ENCODE data around the gene VMP1.
"Not testable (repeated sequence)": the region's sequence is repeated elsewhere in the genome, so short reads cannot be mapped to it uniquely, and the experiment has no call there.

VMP1 gene

DNA sequence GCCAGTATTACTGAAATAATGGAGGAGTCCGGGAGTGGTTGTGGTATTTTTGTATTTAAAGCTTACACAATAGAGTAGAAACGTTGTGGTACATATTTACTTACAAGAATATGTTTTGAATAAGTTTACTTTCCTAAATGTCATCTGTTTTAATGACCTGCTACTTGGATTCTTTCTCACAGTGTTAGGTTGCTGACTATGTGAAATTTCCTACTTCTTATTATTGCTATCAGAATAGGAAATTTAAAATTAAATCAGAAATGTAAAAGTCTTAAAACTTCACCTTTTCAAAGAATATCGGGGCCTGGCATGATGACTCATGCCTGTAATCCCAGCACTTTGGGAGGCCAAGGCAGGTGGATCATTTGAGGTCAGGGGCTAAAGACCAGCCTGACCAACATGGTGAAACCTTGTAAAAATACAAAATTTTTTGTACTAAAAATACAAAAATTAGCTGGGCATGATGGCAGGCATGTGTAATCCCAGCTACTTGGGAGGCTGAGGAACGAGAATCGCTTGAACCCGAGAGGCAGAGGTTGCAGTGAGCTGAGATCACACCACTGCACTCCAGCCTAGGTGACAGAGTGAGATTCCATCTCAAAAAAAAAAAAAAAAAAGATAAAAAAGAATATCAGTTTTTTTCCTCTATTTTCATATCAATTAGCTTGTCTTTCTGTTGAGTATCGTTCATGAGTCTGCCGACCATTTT lies 77.8 kb downstream of the VMP1 start:
- DNase-seq (ENCODE audit: low read depth, low spot score): peak; percentile 43
- TF ChIP-seq CTCF (IDR thresholded peaks at IDR 0.05; ENCODE audit: low read depth, low read length): no peak
- no peak overlapping the region for H3K4me3 ChIP-seq (ENCODE audit: low read depth, low read length)
- in situ Hi-C loops (cut with HindIII; ENCODE audit: low sequenced_read_pairs): no loop called here

- in situ Hi-C loops (cut with HindIII; ENCODE audit: low sequenced_read_pairs): no loop called here
- no peak overlapping the region for H3K4me3 ChIP-seq (ENCODE audit: low read depth, low read length)
- no peak for TF ChIP-seq CTCF (IDR thresholded peaks at IDR 0.05; ENCODE audit: low read depth, low read length)
- DNase-seq (ENCODE audit: low read depth, low spot score): no peak
Measured at GRCh38 chr17:59786213-59786535, 78.7 kb downstream of the VMP1 start.

- in situ Hi-C loops (cut with HindIII; ENCODE audit: low sequenced_read_pairs): no loop called here
- DNase-seq (ENCODE audit: low read depth, low spot score): peak; percentile 100
- no peak overlapping the region for H3K4me3 ChIP-seq (ENCODE audit: low read depth, low read length)
- no peak for TF ChIP-seq CTCF (IDR thresholded peaks at IDR 0.05; ENCODE audit: low read depth, low read length)
Measured at GRCh38 chr17:59786536-59787319, 79.3 kb downstream of the VMP1 start.

DNA sequence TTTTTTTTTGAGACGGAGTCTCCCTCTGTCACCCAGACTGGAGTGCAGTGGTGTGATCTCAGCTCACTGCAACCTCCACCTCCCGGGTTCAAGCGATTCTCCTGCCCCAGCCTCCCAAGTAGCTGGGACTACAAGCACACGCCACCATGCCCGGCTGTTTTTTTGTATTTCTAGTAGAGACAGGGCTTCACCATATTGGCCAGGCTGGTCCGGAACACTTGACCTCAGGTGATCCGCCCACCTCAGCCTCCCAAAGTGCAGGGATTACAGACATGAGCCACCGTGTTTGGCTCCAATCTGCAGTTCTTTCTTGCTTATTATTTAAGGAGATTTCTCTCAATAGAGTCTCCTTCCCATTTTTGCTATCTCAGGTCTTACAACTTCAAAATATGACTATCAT lies 82.4 kb downstream of the VMP1 start:
- in situ Hi-C loops (cut with HindIII; ENCODE audit: low sequenced_read_pairs); H3K4me3 ChIP-seq (ENCODE audit: low read depth, low read length); DNase-seq (ENCODE audit: low read depth, low spot score): not testable (repeated sequence)

- DNase-seq (ENCODE audit: low read depth, low spot score); H3K4me3 ChIP-seq (ENCODE audit: low read depth, low read length); in situ Hi-C loops (cut with HindIII; ENCODE audit: low sequenced_read_pairs): not testable (repeated sequence)
Measured at GRCh38 chr17:59790418-59790817, 83.0 kb downstream of the VMP1 start.

GRCh38 chr17:59790910-59791309 lies 83.5 kb downstream of the VMP1 start:
- in situ Hi-C loops (cut with HindIII; ENCODE audit: low sequenced_read_pairs): no loop called here
- no peak overlapping the region for H3K4me3 ChIP-seq (ENCODE audit: low read depth, low read length)
- no peak for DNase-seq (ENCODE audit: low read depth, low spot score)
- TF ChIP-seq CTCF (IDR thresholded peaks at IDR 0.05; ENCODE audit: low read depth, low read length): no peak

DNA sequence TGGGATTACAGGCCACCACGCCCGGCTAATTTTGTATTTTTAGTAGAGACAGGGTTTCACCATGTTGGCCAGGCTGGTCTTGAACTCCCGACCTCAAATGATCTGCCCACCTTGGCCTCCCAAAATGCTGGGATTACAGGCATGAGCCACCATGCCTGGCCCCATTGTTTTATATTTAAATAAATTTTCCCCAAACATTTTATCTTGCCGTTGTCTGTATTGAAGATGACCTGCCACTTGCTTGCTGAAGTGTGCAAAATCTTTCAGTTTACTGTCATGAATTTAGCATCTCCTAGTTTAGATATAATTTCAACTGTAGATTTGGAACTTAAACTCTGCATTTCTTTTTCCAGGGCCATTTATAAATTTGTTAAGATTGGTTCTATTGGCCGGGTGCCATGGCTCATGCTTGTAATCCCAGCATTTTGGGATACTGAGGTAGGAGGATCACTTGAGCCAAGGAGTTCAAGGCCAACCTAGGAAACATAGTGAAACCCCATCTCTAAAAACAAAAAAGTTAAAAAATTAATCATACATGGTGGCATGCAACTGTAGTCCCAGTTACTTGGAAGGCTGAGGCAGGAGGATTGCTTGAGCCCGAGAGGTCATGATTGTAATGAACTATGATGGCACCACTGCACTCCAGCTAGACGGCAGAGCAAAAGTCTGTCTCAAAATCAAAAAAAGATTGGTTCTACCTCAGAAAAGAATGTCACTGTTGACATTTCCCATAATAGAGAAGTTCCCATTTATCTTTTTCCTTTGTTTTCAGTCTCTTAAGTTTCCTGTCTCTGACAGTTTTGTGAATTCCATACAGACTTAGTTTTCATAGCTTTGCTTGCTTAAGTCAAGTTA lies 84.4 kb downstream of the VMP1 start:
- peak; percentile 89 for DNase-seq (ENCODE audit: low read depth, low spot score)
- in situ Hi-C loops (cut with HindIII; ENCODE audit: low sequenced_read_pairs): no loop called here
- H3K4me3 ChIP-seq (ENCODE audit: low read depth, low read length): no peak overlapping the region
- TF ChIP-seq CTCF (IDR thresholded peaks at IDR 0.05; ENCODE audit: low read depth, low read length): no peak

DNA sequence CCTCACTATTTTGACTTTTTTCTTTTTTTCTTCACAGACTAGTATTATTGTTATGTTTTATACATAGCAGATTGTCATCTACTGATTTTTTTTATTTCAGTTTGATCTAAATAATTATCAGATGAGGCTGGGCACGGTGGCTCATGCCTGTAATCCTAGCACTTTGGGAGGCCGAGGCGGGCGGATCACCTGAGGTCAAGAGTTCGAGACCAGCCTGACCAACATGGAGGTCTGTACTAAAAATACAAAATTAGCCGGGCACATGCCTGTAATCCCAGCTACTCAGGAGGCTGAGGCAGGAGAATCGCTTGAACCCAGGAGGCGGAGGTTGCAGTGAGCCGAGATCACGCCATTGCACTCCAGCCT lies 85.0 kb downstream of the VMP1 start:
- in situ Hi-C loops (cut with HindIII; ENCODE audit: low sequenced_read_pairs); H3K4me3 ChIP-seq (ENCODE audit: low read depth, low read length): not testable (repeated sequence)

More for the DNA sequence above, 85.0 kb downstream of the VMP1 start:
- not testable (repeated sequence) for DNase-seq (ENCODE audit: low read depth, low spot score)

All from astrocyte of the spinal cord (primary cell).